Measurements from ENCODE around the gene TCF4. TPM values are rescaled to one million over a fixed set of nuclear protein-coding genes. Genes with fewer than 3 reads are reported as not detected.

The TCF4 gene
- polyA plus RNA-seq, 1 experiment = 47.3 TPM

GRCh38 chr18:55326134-55326533 is 261.9 kb downstream of the TCF4 start:
- no peaks in the 10 kb centered on the region for H3K27me3 ChIP-seq (ENCODE audit: control insufficient read depth, insufficient read depth, low read length)
- POLR2A ChIA-PET = no interaction called here
- H3K27ac ChIP-seq (ENCODE audit: low read depth, low read length) = no peak overlapping the region
- DNase-seq (ENCODE audit: low read depth, low spot score) = no peak
- CTCF ChIA-PET = interaction anchor here (0.9 to 3.2 kb wide), 4 partner anchors 9 to 1251 kb away, joined by 3 to 16 read pairs (median 8); no protein-coding TSS in a partner anchor
- no peaks in the 10 kb centered on the region for H3K9me3 ChIP-seq (ENCODE audit: control insufficient read depth, insufficient read depth, low read length)
- no peak overlapping the region for H3K4me3 ChIP-seq (ENCODE audit: low read depth, low read length)
- no peak for TF ChIP-seq CTCF (IDR thresholded peaks at IDR 0.05; ENCODE audit: low read depth, low read length)

- H3K9me3 ChIP-seq (ENCODE audit: control insufficient read depth, insufficient read depth, low read length) = no peaks in the 10 kb centered on the region
- no peaks in the 10 kb centered on the region for H3K27me3 ChIP-seq (ENCODE audit: control insufficient read depth, insufficient read depth, low read length)
- TF ChIP-seq CTCF (IDR thresholded peaks at IDR 0.05; ENCODE audit: low read depth, low read length) = no peak
- ChIA-PET POLR2A (interaction anchor here (0.6 kb wide), 1 partner anchor 171 kb away, joined by 5 read pairs; no protein-coding TSS in a partner anchor), CTCF (interaction anchor here (1.0 to 3.2 kb wide), 3 partner anchors 75 to 91 kb away, joined by 4 to 16 read pairs (median 8); no protein-coding TSS in a partner anchor)
- no peak overlapping the region for H3K27ac ChIP-seq (ENCODE audit: low read depth, low read length)
- DNase-seq (ENCODE audit: low read depth, low spot score) = no peak
- H3K4me3 ChIP-seq (ENCODE audit: low read depth, low read length) = no peak overlapping the region
Measured at GRCh38 chr18:55324166-55324565, 263.8 kb downstream of the TCF4 start.

GRCh38 chr18:55323051-55323994 is 264.7 kb downstream of the TCF4 start:
- CTCF ChIA-PET = interaction anchor here (1.0 to 1.5 kb wide), 3 partner anchors 74 to 89 kb away, joined by 3 to 8 read pairs (median 4); no protein-coding TSS in a partner anchor
- no peaks in the 10 kb centered on the region for H3K27me3 ChIP-seq (ENCODE audit: control insufficient read depth, insufficient read depth, low read length)
- POLR2A ChIA-PET = no interaction called here
- H3K9me3 ChIP-seq (ENCODE audit: control insufficient read depth, insufficient read depth, low read length) = no peaks in the 10 kb centered on the region
- TF ChIP-seq CTCF (IDR thresholded peaks at IDR 0.05; ENCODE audit: low read depth, low read length) = no peak
- H3K4me3 ChIP-seq (ENCODE audit: low read depth, low read length) = peak overlapping the region; percentile 41
- no peak overlapping the region for H3K27ac ChIP-seq (ENCODE audit: low read depth, low read length)
- DNase-seq (ENCODE audit: low read depth, low spot score) = no peak

- Histone ChIP-seq H3K9me3 (ENCODE audit: control insufficient read depth, insufficient read depth, low read length) (no peaks in the 10 kb centered on the region), H3K27me3 (ENCODE audit: control insufficient read depth, insufficient read depth, low read length) (no peaks in the 10 kb centered on the region), H3K27ac (ENCODE audit: low read depth, low read length) (peak overlapping the region; percentile 88), H3K4me3 (ENCODE audit: low read depth, low read length) (peak overlapping the region; percentile 68)
- DNase-seq (ENCODE audit: low read depth, low spot score) = peak; percentile 88
- ChIA-PET POLR2A (interaction anchor here (0.6 to 1.0 kb wide), 10 partner anchors 18 to 643 kb away, joined by 3 to 17 read pairs (median 6); no protein-coding TSS in a partner anchor), CTCF (interaction anchor here (0.6 to 2.4 kb wide), 8 partner anchors 12 to 764 kb away, joined by 3 to 15 read pairs (median 4); no protein-coding TSS in a partner anchor)
- 0 out of 2 replicates have a peak, but pooled peaks have one; percentile 9 for TF ChIP-seq CTCF (IDR thresholded peaks at IDR 0.05; ENCODE audit: low read depth, low read length)
Measured at GRCh38 chr18:55322178-55322735, 265.7 kb downstream of the TCF4 start.

Measured in AG04450 (cell line).